ENCODE results near the gene GALNT2. TPM values are rescaled to one million over a fixed set of nuclear protein-coding genes. Genes with fewer than 3 reads are reported as not detected.

The GALNT2 gene
- total RNA-seq, 1 donor from 2014 or later = 58.0 TPM

DNA sequence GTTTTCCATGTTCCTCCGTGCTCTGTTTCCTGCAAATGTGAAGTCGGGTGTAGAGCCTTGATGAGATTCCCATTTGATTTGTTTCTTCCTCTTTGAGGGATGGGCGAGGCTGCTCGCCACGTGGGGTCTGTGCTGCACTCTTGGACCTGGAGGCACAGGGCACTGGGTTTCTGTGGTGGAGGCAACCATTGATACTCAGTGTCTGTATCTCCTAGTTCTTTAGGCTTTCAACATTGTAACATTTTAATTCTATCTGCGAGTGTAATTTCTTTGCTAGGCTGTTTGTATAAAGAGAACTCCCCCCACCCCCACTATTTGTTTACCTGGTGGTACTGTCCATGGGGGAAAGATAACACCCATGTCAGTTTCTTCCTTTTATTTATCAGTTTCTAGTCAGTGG, 52.3 kb downstream of the GALNT2 start:
- H3K4me1 Mint-ChIP-seq = peaks cover 32% of the 10 kb centered on the region
- TF ChIP-seq, protein P1, sequence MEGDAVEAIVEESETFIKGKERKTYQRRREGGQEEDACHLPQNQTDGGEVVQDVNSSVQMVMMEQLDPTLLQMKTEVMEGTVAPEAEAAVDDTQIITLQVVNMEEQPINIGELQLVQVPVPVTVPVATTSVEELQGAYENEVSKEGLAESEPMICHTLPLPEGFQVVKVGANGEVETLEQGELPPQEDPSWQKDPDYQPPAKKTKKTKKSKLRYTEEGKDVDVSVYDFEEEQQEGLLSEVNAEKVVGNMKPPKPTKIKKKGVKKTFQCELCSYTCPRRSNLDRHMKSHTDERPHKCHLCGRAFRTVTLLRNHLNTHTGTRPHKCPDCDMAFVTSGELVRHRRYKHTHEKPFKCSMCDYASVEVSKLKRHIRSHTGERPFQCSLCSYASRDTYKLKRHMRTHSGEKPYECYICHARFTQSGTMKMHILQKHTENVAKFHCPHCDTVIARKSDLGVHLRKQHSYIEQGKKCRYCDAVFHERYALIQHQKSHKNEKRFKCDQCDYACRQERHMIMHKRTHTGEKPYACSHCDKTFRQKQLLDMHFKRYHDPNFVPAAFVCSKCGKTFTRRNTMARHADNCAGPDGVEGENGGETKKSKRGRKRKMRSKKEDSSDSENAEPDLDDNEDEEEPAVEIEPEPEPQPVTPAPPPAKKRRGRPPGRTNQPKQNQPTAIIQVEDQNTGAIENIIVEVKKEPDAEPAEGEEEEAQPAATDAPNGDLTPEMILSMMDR (conservative IDR thresholded peaks at IDR 0.05) = no peak

DNA sequence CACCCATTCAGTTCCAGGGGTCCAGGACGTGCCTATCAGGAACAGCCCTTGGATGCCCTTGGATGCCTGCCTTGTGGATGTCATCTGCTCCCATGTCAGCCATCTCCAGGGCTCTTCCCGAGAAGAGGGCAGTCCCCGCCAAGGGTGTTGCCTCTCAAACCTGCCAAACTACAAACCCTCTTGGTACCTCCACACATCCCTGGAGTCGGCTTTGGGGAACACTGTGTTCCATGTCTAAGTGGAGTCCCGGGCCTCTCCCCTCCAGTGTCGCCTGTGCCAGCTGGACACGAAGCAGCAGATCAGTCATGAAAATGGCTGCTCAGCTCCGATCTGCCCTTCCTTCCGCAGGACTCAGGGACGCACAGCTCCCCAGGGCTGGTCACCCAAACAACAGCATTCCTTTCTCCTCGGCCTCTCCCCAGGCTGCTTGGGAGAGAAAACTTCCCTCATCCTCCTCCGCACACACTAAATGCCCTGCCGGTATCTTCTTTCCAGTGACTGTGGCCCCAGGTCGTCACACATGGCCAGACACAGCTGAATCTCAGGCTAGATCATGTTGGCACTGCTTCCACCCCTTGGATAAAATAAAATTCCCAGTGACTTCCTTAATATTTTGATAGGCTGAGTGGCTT, 53.4 kb downstream of the GALNT2 start:
- H3K27me3 Mint-ChIP-seq (ENCODE audit: low read depth) = no peaks in the 10 kb centered on the region
- H3K36me3 Mint-ChIP-seq (ENCODE audit: low read depth) = peaks cover 8% of the 10 kb centered on the region
- peak overlapping the region; percentile 87 for H3K27ac Mint-ChIP-seq (ENCODE audit: unreplicated experiment)
- no peak for DNase-seq (ENCODE audit: low read depth, low spot score)
- TF ChIP-seq, protein P1 (conservative IDR thresholded peaks at IDR 0.05) = no peak
- peaks cover 33% of the 10 kb centered on the region for H3K4me1 Mint-ChIP-seq
- no peak overlapping the region for H3K4me3 Mint-ChIP-seq
- H3K9me3 Mint-ChIP-seq = no peaks in the 10 kb centered on the region

More for the DNA sequence above, 52.3 kb downstream of the GALNT2 start:
- H3K36me3 Mint-ChIP-seq (ENCODE audit: low read depth) = peaks cover 9% of the 10 kb centered on the region
- no peaks in the 10 kb centered on the region for H3K9me3 Mint-ChIP-seq
- H3K27me3 Mint-ChIP-seq (ENCODE audit: low read depth) = no peaks in the 10 kb centered on the region
- no peak for DNase-seq (ENCODE audit: low read depth, low spot score)
- no peak overlapping the region for H3K4me3 Mint-ChIP-seq
- H3K27ac Mint-ChIP-seq (ENCODE audit: unreplicated experiment) = peak overlapping the region; percentile 14

- peaks cover 6% of the 10 kb centered on the region for H3K36me3 Mint-ChIP-seq (ENCODE audit: low read depth)
- H3K27me3 Mint-ChIP-seq (ENCODE audit: low read depth) = no peaks in the 10 kb centered on the region
- H3K9me3 Mint-ChIP-seq = no peaks in the 10 kb centered on the region
- peak; percentile 33 for DNase-seq (ENCODE audit: low read depth, low spot score)
- H3K4me1 Mint-ChIP-seq = peaks cover 33% of the 10 kb centered on the region
- H3K4me3 Mint-ChIP-seq = no peak overlapping the region
- peak overlapping the region; percentile 87 for H3K27ac Mint-ChIP-seq (ENCODE audit: unreplicated experiment)
- TF ChIP-seq, protein P1 (conservative IDR thresholded peaks at IDR 0.05) = peak; percentile 62
Observed at GRCh38 chr1:230120921-230121381, 53.9 kb downstream of the GALNT2 start.

DNA sequence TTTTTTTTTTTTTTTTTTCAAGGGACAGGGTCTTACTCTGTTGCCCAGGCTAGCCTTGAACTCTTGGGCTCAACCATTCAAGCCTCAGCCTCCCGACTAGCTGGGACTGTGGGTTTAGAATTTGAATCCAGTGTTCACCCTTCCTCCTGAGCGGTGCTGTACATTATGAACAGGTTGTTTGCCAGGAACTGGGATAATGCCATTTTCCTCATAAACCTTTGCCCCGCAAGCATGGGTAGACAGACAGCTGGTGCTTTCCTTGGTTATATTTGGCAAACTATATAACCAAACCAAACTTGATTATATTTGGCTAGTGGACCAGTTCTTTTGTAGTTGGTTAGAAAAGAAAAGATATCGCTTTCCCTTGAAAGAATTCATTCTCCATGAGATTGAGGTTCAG, 54.9 kb downstream of the GALNT2 start:
- Mint-ChIP-seq H3K27ac (ENCODE audit: unreplicated experiment) (no peak overlapping the region), H3K27me3 (ENCODE audit: low read depth) (no peaks in the 10 kb centered on the region), H3K36me3 (ENCODE audit: low read depth) (peaks cover 5% of the 10 kb centered on the region), H3K4me1 (peaks cover 42% of the 10 kb centered on the region), H3K4me3 (no peak overlapping the region), H3K9me3 (no peaks in the 10 kb centered on the region)
- TF ChIP-seq, protein P1 (conservative IDR thresholded peaks at IDR 0.05) = no peak
- DNase-seq (ENCODE audit: low read depth, low spot score) = no peak

GRCh38 chr1:230122366-230123279, 55.6 kb downstream of the GALNT2 start:
- no peaks in the 10 kb centered on the region for H3K27me3 Mint-ChIP-seq (ENCODE audit: low read depth)
- TF ChIP-seq, protein P1 (conservative IDR thresholded peaks at IDR 0.05) = no peak
- peak overlapping the region; percentile 85 for H3K27ac Mint-ChIP-seq (ENCODE audit: unreplicated experiment)
- no peaks in the 10 kb centered on the region for H3K9me3 Mint-ChIP-seq
- peaks cover 46% of the 10 kb centered on the region for H3K4me1 Mint-ChIP-seq
- peaks cover 5% of the 10 kb centered on the region for H3K36me3 Mint-ChIP-seq (ENCODE audit: low read depth)
- H3K4me3 Mint-ChIP-seq = no peak overlapping the region
- no peak for DNase-seq (ENCODE audit: low read depth, low spot score)

All from neural crest cell (in vitro differentiated cells).